ENCODE data around the gene PLEKHJ1.
A peak's percentile ranks its signal among the peaks of the same experiment; 100 is the strongest.

The PLEKHJ1 gene

GRCh38 chr19:2270157-2270422 is 34.0 kb upstream of the PLEKHJ1 start:
- Histone ChIP-seq H2AFZ (ENCODE audit: low read length) (no peak overlapping the region), H4K20me1 (ENCODE audit: insufficient read depth, low read length, poor library complexity, severe bottlenecking) (peaks cover 52% of the 10 kb centered on the region), H3K9me3 (ENCODE audit: insufficient read depth, low read depth, low read length) (no peaks in the 10 kb centered on the region), H3F3A (ENCODE audit: low read depth) (peaks cover 18% of the 10 kb centered on the region), H3K9me2 (replicated peaks; ENCODE audit: low read depth, low read length) (no peaks in the 10 kb centered on the region), H3K36me3 (ENCODE audit: insufficient read depth, low read length) (peaks cover 19% of the 10 kb centered on the region; the same call in 1 of the 2 replicates), H3K4me2 (ENCODE audit: low read depth, low read length, poor library complexity, severe bottlenecking) (peak overlapping the region; percentile 53), H3K4me1 (ENCODE audit: insufficient read depth, low read length, poor library complexity, severe bottlenecking) (peaks cover 34% of the 10 kb centered on the region), H3K9ac (ENCODE audit: low read depth, low read length, poor library complexity, severe bottlenecking) (peak overlapping the region; percentile 96), H3K27me3 (ENCODE audit: insufficient read depth, low read length, poor library complexity, severe bottlenecking) (peaks cover 12% of the 10 kb centered on the region), H3K79me2 (ENCODE audit: insufficient read depth, low read length) (peaks cover 54% of the 10 kb centered on the region), H3K4me3 (ENCODE audit: low read length, poor library complexity, severe bottlenecking) (peak overlapping the region; percentile 94)
- TF ChIP-seq, protein P1, sequence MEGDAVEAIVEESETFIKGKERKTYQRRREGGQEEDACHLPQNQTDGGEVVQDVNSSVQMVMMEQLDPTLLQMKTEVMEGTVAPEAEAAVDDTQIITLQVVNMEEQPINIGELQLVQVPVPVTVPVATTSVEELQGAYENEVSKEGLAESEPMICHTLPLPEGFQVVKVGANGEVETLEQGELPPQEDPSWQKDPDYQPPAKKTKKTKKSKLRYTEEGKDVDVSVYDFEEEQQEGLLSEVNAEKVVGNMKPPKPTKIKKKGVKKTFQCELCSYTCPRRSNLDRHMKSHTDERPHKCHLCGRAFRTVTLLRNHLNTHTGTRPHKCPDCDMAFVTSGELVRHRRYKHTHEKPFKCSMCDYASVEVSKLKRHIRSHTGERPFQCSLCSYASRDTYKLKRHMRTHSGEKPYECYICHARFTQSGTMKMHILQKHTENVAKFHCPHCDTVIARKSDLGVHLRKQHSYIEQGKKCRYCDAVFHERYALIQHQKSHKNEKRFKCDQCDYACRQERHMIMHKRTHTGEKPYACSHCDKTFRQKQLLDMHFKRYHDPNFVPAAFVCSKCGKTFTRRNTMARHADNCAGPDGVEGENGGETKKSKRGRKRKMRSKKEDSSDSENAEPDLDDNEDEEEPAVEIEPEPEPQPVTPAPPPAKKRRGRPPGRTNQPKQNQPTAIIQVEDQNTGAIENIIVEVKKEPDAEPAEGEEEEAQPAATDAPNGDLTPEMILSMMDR (conservative IDR thresholded peaks at IDR 0.05; ENCODE audit: low read length), result no peak
- no peak for TF ChIP-seq EZH2phosphoT487 (IDR thresholded peaks at IDR 0.05; ENCODE audit: borderline replicate concordance)

- Histone ChIP-seq H3F3A (ENCODE audit: low read depth) (peaks cover 18% of the 10 kb centered on the region), H3K9me3 (ENCODE audit: insufficient read depth, low read depth, low read length) (no peaks in the 10 kb centered on the region), H3K79me2 (ENCODE audit: insufficient read depth, low read length) (peaks cover 49% of the 10 kb centered on the region), H3K9me2 (replicated peaks; ENCODE audit: low read depth, low read length) (no peaks in the 10 kb centered on the region), H3K36me3 (ENCODE audit: insufficient read depth, low read length) (peaks cover 19% of the 10 kb centered on the region; the same call in 1 of the 2 replicates), H3K4me2 (ENCODE audit: low read depth, low read length, poor library complexity, severe bottlenecking) (peak overlapping the region; percentile 81), H2AFZ (ENCODE audit: low read length) (no peak overlapping the region), H4K20me1 (ENCODE audit: insufficient read depth, low read length, poor library complexity, severe bottlenecking) (peaks cover 49% of the 10 kb centered on the region), H3K27me3 (ENCODE audit: insufficient read depth, low read length, poor library complexity, severe bottlenecking) (peaks cover 12% of the 10 kb centered on the region), H3K4me1 (ENCODE audit: insufficient read depth, low read length, poor library complexity, severe bottlenecking) (peaks cover 34% of the 10 kb centered on the region), H3K9ac (ENCODE audit: low read depth, low read length, poor library complexity, severe bottlenecking) (peak overlapping the region; percentile 96), H3K4me3 (ENCODE audit: low read length, poor library complexity, severe bottlenecking) (peak overlapping the region; percentile 94)
- TF ChIP-seq, protein P1 (conservative IDR thresholded peaks at IDR 0.05; ENCODE audit: low read length), result peak; percentile 12; the same call in 1 of the 2 replicates
- TF ChIP-seq EZH2phosphoT487 (IDR thresholded peaks at IDR 0.05; ENCODE audit: borderline replicate concordance), result no peak
Observed at GRCh38 chr19:2269244-2270156, 33.4 kb upstream of the PLEKHJ1 start.

DNA sequence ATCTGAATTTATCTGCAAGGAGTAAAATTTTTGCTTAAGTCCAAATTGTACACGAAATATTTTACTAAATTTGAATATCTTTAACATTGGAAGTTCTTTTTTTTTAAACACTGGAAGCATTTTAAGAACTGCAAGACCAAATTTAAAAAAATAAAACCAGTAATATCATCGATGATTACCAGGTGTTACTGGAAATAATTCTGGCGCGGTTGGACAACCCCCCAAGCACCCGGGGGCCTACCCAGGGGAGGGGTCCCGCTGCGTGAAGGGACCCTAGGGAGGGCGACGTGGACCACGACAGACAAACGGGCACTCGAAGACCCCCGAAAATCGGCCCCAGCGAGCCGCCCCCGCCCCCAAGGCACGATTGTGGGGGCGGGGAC is 32.7 kb upstream of the PLEKHJ1 start:
- H3K9me3 ChIP-seq (ENCODE audit: insufficient read depth, low read depth, low read length), result no peaks in the 10 kb centered on the region
- peaks cover 12% of the 10 kb centered on the region for H3K27me3 ChIP-seq (ENCODE audit: insufficient read depth, low read length, poor library complexity, severe bottlenecking)
- H3K9me2 ChIP-seq (replicated peaks; ENCODE audit: low read depth, low read length), result no peaks in the 10 kb centered on the region
- TF ChIP-seq, protein P1 (conservative IDR thresholded peaks at IDR 0.05; ENCODE audit: low read length), result no peak
- TF ChIP-seq EZH2phosphoT487 (IDR thresholded peaks at IDR 0.05; ENCODE audit: borderline replicate concordance), result no peak
- peaks cover 29% of the 10 kb centered on the region for H3K4me1 ChIP-seq (ENCODE audit: insufficient read depth, low read length, poor library complexity, severe bottlenecking)
- H3K9ac ChIP-seq (ENCODE audit: low read depth, low read length, poor library complexity, severe bottlenecking), result peak overlapping the region; percentile 78
- H3K4me2 ChIP-seq (ENCODE audit: low read depth, low read length, poor library complexity, severe bottlenecking), result peak overlapping the region; percentile 81
- peaks cover 15% of the 10 kb centered on the region; the same call in 1 of the 2 replicates for H3K36me3 ChIP-seq (ENCODE audit: insufficient read depth, low read length)
- H3F3A ChIP-seq (ENCODE audit: low read depth), result peaks cover 18% of the 10 kb centered on the region
- peak overlapping the region; percentile 90 for H2AFZ ChIP-seq (ENCODE audit: low read length)
- peak overlapping the region; percentile 94 for H3K4me3 ChIP-seq (ENCODE audit: low read length, poor library complexity, severe bottlenecking)
- peaks cover 43% of the 10 kb centered on the region for H3K79me2 ChIP-seq (ENCODE audit: insufficient read depth, low read length)
- H4K20me1 ChIP-seq (ENCODE audit: insufficient read depth, low read length, poor library complexity, severe bottlenecking), result peaks cover 42% of the 10 kb centered on the region

All from Loucy (cell line).